ENCODE results near the gene OARD1.

GRCh38 chr6:41047306-41047705, 24.9 kb downstream of the OARD1 start:
- TF ChIP-seq, protein P1, sequence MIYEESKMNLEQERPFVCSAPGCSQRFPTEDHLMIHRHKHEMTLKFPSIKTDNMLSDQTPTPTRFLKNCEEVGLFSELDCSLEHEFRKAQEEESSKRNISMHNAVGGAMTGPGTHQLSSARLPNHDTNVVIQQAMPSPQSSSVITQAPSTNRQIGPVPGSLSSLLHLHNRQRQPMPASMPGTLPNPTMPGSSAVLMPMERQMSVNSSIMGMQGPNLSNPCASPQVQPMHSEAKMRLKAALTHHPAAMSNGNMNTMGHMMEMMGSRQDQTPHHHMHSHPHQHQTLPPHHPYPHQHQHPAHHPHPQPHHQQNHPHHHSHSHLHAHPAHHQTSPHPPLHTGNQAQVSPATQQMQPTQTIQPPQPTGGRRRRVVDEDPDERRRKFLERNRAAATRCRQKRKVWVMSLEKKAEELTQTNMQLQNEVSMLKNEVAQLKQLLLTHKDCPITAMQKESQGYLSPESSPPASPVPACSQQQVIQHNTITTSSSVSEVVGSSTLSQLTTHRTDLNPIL (CRISPR knock-in tag; IDR thresholded peaks at IDR 0.05; ENCODE audit: low read depth): no peak
- TF ChIP-seq ESRRG (CRISPR knock-in tag; IDR thresholded peaks at IDR 0.05): no peak
- TF ChIP-seq SNAI2 (CRISPR knock-in tag; IDR thresholded peaks at IDR 0.05): no peak
- TF ChIP-seq CSDC2 (CRISPR knock-in tag; IDR thresholded peaks at IDR 0.05): no peak
- no peak for TF ChIP-seq OSR1 (CRISPR knock-in tag; IDR thresholded peaks at IDR 0.05)
- no peak for TF ChIP-seq ZFP30 (CRISPR knock-in tag; IDR thresholded peaks at IDR 0.05)
- TF ChIP-seq, protein P2, sequence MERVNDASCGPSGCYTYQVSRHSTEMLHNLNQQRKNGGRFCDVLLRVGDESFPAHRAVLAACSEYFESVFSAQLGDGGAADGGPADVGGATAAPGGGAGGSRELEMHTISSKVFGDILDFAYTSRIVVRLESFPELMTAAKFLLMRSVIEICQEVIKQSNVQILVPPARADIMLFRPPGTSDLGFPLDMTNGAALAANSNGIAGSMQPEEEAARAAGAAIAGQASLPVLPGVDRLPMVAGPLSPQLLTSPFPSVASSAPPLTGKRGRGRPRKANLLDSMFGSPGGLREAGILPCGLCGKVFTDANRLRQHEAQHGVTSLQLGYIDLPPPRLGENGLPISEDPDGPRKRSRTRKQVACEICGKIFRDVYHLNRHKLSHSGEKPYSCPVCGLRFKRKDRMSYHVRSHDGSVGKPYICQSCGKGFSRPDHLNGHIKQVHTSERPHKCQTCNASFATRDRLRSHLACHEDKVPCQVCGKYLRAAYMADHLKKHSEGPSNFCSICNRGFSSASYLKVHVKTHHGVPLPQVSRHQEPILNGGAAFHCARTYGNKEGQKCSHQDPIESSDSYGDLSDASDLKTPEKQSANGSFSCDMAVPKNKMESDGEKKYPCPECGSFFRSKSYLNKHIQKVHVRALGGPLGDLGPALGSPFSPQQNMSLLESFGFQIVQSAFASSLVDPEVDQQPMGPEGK (CRISPR knock-in tag; IDR thresholded peaks at IDR 0.05; ENCODE audit: borderline replicate concordance): no peak
- no peak for TF ChIP-seq TOX (CRISPR knock-in tag; IDR thresholded peaks at IDR 0.05; ENCODE audit: borderline replicate concordance)
- no peak for TF ChIP-seq ZC3H10 (CRISPR knock-in tag; IDR thresholded peaks at IDR 0.05)
- TF ChIP-seq ZFP3 (CRISPR knock-in tag; IDR thresholded peaks at IDR 0.05): no peak
- TF ChIP-seq, protein P3, sequence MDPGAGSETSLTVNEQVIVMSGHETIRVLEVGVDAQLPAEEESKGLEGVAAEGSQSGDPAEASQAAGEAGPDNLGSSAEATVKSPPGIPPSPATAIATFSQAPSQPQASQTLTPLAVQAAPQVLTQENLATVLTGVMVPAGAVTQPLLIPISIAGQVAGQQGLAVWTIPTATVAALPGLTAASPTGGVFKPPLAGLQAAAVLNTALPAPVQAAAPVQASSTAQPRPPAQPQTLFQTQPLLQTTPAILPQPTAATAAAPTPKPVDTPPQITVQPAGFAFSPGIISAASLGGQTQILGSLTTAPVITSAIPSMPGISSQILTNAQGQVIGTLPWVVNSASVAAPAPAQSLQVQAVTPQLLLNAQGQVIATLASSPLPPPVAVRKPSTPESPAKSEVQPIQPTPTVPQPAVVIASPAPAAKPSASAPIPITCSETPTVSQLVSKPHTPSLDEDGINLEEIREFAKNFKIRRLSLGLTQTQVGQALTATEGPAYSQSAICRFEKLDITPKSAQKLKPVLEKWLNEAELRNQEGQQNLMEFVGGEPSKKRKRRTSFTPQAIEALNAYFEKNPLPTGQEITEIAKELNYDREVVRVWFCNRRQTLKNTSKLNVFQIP (CRISPR knock-in tag; IDR thresholded peaks at IDR 0.05; ENCODE audit: borderline replicate concordance, low read depth): no peak
- TF ChIP-seq RARB (CRISPR knock-in tag; IDR thresholded peaks at IDR 0.05): no peak
- TF ChIP-seq, protein P4, sequence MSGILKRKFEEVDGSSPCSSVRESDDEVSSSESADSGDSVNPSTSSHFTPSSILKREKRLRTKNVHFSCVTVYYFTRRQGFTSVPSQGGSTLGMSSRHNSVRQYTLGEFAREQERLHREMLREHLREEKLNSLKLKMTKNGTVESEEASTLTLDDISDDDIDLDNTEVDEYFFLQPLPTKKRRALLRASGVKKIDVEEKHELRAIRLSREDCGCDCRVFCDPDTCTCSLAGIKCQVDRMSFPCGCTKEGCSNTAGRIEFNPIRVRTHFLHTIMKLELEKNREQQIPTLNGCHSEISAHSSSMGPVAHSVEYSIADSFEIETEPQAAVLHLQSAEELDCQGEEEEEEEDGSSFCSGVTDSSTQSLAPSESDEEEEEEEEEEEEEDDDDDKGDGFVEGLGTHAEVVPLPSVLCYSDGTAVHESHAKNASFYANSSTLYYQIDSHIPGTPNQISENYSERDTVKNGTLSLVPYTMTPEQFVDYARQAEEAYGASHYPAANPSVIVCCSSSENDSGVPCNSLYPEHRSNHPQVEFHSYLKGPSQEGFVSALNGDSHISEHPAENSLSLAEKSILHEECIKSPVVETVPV (CRISPR knock-in tag; IDR thresholded peaks at IDR 0.05): no peak
- no peak for TF ChIP-seq ZNF8 (CRISPR knock-in tag; IDR thresholded peaks at IDR 0.05)

Measured in SK-N-SH treated with all-trans-retinoic acid at 6 μM for 48 hours (cell line).